ENCODE results near the gene S1PR2.
"Not testable (repeated sequence)": the region's sequence is repeated elsewhere in the genome, so short reads cannot be mapped to it uniquely, and the experiment has no call there.

The S1PR2 gene

DNA sequence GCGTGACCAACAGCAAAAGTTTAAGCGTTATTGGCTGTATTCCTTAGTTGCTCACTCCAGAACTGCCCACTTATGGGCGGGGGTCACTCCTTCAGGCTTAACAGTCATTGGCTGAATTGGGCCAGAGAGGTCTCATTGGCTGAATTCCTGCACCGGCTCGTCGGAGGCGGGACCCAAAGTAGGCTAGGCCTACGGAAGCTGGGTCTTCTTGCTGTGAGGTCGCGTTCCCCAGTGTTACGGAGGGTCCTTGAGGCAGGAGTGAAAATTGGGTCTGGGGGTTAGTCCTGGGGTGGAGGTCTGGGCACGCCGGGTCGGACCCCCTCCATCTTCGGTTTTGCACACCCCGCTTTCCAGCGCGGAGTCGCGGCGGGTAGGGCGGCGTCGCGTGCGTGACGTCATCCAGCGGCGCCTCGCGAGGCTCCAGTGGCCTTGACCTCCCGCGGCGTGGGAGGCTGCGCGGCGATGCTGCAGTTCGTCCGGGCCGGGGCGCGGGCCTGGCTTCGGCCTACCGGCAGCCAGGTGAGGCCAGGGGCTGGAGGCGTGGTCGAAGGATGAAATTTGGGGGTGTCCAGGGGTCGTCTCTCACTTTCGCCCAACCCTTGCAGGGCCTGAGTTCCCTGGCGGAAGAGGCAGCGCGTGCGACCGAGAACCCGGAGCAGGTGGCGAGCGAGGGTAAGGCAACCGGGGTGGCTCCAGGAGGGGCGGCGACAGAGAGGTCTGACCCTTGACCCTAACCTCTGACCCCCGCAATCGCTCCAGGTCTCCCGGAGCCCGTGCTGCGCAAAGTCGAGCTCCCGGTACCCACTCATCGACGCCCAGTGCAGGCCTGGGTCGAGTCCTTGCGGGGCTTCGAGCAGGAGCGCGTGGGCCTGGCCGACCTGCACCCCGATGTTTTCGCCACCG, 20.9 kb upstream of the S1PR2 start, which contains the start of gene MRPL4:
Gene MRPL4, plus strand, starts transcription at position 423 of the 903 bp plus-strand sequence. Its CDS starts 40 bp downstream, at position 463.
- peak; percentile 93 for DNase-seq

DNA sequence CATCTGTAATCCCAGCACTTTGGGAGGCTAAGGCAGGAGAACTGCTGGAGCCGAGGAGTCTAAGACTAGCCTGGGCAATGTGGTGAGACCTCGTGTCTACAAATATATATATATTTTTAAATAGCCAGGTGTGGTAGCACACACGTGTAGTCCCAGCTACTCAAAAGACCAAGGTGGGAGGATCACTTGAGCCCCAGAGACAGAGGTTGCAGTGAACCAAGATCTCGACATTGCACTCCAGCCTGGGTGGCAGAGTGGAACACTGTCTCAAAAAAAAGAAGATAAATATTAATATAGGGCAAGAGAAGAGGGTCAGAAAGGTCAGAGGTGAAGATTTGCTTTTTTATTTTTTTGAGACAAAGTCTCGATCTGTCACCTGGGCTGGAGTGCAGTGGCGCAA, 15.4 kb upstream of the S1PR2 start:
- DNase-seq: no peak

DNA sequence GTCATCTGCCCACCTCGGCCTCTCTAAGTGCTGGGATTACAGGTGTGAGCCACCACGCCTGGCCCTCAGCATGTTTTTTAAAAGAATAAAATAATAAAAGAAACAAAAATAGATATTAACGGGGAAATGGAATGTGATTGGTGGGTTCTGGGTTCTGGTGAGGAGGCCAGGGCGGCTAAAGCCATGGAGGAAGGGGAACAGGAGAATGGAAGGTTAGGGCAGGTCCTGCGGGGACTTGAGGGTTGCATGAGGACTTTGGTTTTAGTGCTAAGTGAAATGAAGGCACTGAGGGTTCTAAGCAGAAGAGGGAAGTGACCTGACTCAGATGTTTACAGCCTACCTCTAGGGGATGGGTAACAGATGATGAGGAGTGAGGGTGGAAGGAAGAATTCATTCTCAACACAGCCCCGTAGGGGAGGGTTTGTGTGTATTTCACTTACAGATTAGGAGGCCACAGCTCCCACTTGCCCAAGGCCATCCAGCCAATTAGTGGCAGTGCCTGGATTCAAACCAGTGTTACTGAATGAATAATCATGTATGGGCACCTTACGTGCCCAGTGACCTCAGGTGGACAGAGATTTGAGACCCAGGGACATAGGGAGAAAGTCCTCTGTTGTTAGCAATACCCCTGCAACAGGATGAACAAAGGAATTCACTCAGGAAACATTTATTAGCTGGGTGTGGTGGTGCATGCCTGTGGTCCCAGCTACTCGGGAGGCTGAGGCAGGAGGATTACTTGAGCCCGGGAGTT, 14.2 kb upstream of the S1PR2 start:
- no peak for DNase-seq

DNA sequence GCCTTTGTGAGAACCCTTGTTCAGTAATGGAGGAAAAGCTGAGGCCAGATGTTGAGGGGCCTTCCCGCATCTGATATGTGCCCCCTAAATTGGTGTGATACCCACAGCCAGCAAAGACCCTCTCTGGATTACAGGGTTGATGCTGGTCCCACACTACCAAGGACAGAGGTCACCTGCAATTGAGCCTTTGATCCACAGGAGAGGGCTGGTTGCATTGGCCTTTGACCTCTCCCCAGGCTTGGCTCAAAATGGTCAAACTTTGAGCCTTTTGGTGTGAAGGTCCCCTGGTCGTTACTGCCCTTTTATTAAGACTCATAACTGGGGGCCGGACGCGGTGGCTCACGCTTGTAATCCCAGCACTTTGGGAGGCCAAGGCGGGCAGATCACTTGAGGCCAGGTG, 12.5 kb upstream of the S1PR2 start:
- no peak for DNase-seq

DNA sequence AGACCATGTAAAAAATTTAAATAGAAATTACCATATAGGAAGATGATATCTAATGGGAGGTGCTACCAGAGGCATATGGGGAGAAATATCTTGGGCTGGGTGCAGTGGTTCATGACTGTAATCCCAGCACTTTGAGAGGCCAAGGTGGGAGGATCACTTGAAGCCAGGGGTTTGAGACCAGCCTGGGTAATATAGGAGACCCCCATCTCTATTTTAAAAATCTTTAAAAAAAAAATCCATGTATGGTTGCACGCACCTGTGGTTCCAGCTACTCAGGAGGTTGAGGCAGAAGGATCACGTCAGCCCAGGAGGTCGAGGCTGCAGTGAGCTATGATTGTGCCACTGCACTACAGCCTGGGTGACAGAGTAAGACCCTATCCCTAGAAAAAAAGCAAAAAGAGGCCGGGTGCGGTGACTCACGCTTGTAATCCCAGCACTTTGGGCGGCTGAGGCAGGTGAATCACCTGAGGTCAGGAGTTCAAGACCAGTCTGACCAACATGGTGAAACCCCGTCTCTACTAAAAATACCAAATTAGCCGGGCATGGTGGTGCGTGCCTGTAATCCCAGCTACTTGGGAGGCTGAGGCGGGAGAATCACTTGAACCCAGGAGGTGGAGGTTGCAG, 10.8 kb upstream of the S1PR2 start:
- not testable (repeated sequence) for DNase-seq

DNA sequence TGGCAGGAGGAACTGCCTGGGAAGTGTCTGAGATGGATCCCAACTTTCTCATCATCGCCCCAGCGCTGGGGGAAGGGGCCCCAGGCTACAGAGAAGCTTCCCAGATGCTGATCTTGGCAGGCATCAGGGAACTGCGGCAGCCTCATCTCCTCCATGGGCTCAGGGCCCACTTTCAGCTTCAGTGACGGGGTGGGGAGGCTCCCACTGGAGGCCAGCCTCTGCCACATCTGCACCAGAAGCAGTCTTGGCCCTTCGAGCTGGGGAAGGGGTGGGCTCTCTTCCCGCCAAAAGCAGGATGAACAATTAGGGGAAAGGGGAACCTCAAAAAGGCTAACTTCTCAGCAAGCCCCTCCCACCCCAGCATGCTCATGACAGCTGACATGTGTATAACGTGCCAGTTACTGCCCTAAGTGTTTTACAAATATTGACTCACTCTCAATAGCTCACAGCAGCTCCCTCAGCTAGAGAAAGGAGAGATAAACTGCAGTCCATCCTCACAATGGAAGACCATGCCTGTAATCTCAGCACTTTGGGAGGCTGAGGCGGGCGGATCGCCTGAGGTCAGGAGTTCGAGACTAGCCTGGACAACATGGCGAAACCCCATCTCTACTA, 7.1 kb upstream of the S1PR2 start:
- no peak for DNase-seq

DNA sequence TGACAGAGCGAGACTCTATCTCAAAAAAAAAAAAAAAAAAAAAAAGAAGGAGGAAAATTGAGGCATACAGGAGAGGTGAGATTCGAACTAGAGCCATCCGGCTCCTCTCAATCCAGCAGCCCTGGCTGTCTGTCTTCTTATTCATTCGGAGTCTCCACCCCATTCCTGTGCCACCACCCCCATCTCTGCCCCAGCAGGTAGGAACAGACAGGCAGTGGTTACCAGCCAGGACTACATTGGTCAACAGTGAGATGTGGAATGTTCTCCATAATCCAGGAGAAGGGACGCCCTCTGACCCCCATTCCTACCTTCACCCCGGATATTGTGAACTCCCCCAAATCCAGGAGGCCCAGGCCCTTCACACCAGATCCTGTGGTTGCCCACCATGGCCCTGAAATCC, 6.6 kb upstream of the S1PR2 start:
- DNase-seq: no peak

DNA sequence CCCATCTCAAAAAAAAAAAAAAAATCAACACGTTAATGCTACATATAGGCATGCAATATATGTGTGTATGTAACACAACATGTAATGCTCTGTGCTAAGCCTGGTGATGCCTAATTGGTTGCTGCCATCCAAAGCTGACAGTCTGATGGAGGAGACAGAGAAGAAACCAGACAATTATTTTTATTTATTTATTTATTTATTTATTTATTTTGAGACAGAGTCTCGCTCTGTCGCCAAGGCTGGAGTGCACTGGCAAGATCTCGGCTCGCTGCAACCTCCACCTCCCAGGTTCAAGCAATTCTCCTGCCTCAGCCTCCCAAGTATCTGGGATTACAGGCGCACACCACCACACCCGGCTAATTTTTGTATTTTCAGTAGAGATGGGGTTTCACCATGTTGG, 4.3 kb upstream of the S1PR2 start:
- DNase-seq: not testable (repeated sequence)

DNA sequence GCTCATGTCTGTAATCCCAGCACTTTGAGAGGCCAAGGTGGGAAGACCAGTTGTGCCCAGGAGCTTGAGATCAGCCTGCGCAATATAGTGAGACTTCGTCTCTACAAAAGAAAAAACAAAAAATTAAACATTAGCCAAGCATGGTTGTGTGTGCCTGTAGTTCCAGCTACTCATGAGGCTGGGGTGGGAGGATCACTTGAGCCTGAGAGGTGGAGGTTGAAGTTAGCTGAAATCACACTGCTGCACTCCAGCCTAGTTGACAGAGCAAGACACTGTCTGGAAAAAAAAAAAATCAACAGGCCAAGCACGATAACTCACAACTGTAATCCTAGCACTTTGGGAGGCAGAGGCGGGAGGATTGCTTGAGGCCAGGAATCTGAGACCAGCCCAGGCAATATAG, 3.9 kb upstream of the S1PR2 start:
- no peak for DNase-seq

DNA sequence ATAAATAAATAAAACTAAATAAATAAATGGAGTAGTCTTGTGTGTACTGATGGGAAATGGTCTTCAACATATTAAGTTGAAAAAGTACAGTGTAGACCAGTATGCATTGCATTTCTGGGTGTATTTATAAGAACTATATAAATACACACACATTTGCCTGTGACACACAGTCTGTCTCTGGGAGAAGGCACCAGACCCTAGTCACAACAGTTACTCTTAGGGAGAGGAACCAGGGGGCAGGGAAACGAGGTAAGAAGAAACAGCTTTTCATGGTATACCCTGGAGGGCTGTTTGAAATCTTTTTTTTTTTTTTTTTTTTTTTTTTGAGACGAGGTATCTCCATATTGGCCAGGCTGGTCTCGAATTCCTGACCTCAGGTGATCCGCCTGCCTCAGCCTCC, 2.8 kb upstream of the S1PR2 start:
- no peak for DNase-seq

DNA sequence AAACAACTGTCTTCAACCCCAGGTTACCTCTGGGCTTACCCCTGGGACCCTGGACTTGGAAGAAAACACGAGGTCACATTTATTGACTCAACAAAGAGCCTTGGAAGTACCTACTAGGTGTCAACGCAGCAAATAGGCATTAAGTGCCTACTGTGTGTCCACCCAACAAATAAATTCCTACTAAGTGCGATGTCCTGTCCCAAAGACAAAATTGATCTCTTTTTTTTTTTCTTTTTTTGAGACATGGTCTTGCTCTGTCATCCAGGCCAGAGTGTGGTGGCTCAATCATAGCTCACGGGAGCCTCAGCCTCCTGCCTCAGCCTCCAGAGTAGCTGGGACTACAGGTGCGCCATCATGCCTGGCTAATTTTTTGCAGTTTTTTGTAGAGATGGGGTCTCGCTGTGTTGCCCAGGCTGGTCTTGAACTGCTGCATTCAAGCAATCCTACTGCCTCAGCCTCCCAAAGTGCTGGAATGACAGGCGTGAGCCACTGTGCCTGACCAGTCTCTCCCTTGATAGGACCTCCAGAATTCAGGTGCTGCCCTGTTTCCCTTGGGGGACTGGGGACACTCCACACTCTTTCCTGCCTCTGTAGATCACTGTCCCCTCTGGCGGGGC, 589 bp upstream of the S1PR2 start:
- DNase-seq: no peak

DNA sequence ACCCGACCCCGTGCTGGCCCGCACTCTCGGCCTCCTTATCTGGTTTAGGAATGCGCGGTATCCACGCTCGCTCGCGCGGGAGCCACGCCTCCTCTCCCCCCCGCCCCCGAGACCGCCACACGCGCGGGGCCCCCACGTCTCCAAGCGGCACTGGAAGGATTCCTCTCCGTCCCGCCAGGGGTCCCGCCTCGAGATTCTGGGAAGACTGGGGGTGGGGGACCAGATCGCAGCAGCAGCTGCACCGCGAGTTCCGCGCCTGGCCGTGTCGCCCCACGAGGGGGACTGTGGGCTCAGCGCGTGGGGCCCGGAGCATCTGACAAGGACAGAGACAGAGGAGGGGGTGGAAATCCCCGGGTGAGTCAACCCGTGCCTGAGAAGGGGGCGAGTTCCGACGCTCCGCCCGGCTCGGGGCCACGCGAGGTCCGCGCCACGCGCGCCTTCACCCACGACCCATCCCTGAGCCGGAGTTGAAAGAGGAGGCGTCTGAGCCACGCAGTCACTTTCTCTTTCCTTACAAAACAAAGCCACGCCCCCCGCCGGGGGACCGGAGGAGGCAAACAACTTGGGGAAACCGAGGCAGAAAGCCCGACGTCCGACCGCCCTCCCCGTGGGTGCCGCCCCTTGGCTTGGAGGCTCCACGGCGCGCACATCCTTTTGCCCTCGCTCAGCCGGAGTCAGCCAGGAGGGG, 814 bp downstream of the S1PR2 start:
- peak; percentile 3 for DNase-seq

DNA sequence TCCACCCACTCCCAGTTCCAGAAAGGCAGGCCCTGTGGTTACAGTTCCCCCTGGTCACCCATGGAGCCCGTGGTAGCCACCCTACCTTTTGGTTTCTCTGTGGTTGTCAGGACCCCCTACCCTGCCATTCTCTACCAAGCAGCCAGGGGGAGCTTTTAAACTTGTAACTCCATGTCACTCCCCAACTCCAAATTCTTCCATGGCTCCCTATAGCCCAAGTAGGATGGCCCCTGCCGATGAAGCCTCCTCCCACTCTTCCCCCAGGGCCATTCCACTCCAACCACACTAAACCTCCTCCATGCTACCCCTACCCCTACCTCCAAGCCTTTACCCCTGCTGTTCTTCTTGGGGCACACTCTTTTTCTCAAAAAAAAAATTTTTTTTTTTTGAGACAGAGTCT, 2.2 kb downstream of the S1PR2 start:
- no peak for DNase-seq

DNA sequence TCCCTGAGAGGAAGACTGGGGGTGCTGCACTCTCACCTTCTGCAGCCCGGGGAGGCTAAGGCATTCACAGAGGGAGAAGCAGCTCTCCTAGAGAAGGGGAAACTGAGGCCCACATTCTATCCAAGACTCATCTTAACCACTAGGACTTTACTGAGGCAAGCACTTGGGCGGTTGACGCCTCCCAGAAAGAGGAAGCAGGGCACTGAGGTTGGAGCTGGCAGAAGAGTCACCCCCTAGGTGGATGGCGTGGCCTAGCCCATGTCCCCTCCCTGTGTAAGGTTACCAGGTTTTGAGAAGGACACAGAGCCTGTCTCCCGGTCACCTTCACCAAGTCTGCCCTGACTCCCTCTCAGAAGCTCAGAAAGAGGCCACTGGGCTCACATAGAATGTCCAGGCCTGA, 2.7 kb downstream of the S1PR2 start:
- no peak for DNase-seq

DNA sequence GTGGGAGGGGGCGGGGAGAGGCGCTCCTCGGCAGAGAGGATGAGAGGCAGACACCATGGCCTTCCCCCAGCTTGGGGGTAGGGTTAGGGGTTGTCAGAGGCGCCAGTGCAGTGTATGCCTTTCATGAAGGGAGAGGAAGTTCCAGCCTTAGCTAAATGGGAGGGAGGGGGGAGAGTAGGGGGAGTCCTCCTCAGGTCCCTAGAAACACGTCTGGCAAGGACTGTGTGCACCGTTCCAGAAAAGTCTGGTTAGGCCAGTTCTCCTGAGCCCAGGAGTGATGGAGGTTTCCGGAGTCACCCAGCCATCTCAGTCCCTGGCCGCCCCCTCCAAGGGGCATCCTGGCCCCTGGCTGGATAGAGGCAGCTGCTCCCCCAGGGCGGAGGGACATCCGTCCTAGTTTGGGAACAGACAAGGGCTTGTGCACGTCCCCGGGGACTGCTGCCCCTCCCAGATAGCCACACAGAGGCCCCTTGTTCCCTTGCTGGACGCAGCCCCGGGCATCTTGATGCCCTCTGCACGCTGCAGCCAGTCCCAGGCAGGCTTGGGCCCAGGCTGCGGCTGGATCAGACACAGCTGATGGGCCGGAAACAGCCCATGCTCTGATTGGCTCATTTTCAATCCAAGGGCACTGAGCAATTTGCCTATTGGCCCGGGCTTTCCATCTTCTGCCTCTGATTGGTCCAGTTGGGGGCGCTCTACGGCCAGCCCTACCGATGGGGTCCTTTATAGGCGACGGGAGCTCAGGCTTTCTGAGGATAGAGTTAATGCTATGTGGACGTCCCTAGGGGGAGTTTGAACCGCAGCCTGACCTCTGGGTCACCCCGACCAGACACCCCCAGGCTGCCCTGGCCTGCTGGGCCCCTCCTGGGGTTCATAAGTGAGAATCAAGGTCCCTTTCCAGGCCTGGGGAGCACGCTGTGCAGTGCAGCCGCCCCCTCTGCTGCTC, 3.8 kb downstream of the S1PR2 start:
- no peak for DNase-seq

DNA sequence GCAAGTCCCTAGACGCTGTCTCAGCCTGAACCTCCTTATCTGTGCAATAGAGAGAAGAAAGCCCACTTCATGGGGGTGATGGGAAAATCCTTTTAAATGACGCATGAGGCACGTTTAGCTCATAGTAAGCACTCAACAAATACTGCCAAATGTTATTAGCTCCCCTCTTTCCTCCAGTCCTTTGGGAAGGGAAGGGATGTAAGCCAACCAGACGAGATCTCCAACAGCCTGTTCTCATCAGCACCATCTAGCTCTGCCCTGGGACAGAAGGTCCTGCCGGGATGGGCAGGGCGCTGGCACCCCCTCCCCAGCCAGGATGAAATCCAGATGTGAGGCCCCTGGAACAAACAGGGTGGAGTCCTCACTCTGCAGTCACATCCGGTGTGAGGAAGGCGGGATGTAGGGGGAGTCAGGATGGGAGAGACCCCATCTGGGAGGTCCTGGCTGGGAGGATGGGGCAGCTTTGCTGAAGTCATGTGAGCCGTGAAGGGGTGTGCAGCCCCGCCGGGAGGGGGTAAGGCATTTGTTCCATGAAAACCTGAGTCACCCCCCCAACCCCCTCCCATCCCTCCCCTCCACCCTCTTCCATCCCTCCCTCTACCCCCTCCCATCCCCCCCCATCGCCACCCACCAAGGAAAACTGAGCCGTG, 4.6 kb downstream of the S1PR2 start:
- DNase-seq: no peak

DNA sequence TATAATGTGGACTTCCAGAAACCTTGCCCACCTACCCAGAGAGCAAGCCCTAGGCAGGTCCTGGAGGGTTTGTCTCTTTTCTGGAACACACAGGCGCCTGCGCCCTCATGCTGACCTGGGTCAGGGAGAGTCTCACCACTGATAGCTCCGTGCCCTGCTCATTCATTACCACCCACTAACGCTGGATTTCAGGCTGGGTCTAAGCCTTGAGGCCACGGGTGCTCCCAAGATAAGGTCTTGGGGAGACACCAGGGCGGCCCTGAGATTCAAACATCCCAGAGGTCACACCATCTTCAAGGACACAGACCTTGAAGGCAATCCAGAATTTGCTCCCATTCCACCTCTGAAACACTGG, 5.1 kb downstream of the S1PR2 start:
- DNase-seq: no peak

DNA sequence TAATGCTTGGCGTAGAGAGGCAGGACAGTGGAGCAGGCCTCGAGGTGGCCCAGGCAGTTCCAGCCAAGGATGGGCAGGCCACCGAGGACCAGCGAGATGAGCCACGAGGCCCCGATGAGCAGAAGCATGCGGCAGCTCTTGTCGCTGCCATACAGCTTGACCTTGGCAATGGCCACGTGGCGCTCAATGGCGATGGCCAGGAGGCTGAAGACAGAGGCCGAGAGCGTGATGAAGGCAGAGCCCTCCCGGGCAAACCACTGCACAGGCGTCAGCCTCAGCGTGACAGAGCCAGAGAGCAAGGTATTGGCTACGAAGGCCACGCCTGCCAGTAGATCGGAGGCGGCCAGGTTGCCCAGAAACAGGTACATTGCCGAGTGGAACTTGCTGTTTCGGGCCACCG, 6.8 kb downstream of the S1PR2 start:
- no peak for DNase-seq

DNA sequence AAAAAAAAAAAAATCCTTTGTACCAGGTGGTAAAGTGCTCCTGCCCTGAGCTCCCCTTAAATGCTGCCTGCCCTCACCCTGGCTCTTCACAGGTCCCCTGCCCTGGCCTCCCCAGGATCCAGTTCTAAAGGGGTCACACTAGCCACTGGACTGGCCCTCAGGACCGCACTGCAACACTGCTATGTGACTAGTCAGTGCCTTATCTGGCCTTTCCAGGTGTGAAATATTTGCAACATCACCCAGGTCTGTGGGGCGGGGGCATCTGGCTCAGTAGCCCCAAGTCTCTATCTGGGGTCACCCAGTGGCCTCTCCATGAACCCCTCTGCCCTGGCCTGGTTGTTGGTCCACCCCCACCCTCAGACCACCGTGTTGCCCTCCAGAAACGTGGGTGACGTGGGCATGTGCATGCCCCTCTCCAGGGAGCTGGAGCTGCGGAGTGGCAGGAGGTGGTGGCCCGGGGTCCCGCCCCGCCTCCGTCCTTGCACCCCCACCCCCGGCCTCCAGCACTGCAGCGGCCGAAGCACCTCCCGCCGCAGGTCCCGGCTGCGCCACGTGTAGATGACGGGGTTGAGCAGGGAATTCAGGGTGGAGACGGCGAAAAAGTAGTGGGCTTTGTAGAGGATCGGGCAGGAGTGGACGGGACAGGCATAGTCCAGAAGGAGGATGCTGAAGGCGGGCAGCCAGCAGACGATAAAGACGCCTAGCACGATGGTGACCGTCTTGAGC, 7.5 kb downstream of the S1PR2 start:
- DNase-seq: no peak
